ENCODE measurements around the gene AGMO.

DNA sequence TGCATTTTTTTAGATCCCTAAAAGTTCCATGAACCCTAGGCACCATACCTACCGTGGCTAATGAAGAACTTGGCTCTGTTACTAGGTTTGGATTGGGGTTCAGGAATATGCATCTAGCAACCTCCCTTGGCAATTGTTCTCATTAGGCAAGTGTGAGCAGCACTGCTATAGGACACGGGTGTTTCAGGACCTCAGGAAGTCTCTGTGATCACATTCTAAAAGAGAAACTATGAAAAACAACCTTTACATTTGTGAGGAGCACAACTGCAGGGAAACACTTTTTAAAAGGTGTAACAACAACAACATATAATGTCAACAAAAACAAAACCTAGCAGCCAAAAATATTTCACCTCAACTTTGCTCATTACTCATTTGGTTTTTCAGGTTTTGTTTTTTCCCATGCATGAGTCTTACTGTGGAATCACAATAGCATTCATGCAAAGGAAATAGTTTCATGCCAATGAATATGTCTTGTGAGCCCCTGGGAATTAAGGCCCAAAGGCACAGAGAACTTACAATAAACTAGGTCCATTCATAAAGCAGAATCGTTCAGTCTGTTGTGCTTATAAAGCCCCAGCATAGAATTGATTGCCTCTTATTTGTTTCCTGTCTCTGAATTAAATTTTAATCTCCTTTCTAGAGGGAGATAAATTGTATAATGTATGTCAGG is 403.5 kb downstream of the AGMO start:
- TF ChIP-seq, protein P1, sequence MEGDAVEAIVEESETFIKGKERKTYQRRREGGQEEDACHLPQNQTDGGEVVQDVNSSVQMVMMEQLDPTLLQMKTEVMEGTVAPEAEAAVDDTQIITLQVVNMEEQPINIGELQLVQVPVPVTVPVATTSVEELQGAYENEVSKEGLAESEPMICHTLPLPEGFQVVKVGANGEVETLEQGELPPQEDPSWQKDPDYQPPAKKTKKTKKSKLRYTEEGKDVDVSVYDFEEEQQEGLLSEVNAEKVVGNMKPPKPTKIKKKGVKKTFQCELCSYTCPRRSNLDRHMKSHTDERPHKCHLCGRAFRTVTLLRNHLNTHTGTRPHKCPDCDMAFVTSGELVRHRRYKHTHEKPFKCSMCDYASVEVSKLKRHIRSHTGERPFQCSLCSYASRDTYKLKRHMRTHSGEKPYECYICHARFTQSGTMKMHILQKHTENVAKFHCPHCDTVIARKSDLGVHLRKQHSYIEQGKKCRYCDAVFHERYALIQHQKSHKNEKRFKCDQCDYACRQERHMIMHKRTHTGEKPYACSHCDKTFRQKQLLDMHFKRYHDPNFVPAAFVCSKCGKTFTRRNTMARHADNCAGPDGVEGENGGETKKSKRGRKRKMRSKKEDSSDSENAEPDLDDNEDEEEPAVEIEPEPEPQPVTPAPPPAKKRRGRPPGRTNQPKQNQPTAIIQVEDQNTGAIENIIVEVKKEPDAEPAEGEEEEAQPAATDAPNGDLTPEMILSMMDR (conservative IDR thresholded peaks at IDR 0.05), result no peak
- TF ChIP-seq ZFX (IDR thresholded peaks at IDR 0.05), result no peak
